HG03196 (cell line): Measurements from ENCODE around the gene FLACC1.

Source experiments
- ATAC-seq: cut with Tn5 transposase; IDR thresholded peaks from one replicate; pipeline ENCODE4 v1.9.1; 2021; ENCODE audit not compliant: unreplicated experiment

FLACC1 gene

GRCh38 chr2:201279079-201279478, 78.1 kb downstream of the FLACC1 start:
- ATAC-seq = no peak

GRCh38 chr2:201276511-201276910, 80.6 kb downstream of the FLACC1 start:
- ATAC-seq = no peak

- ATAC-seq = no peak
Measured at GRCh38 chr2:201275990-201276389, 81.2 kb downstream of the FLACC1 start.

GRCh38 chr2:201275069-201275468, 82.1 kb downstream of the FLACC1 start:
- ATAC-seq = no peak

- ATAC-seq = no peak
Measured at GRCh38 chr2:201273330-201273983, 83.7 kb downstream of the FLACC1 start.

GRCh38 chr2:201271917-201272316, 85.2 kb downstream of the FLACC1 start:
- no peak for ATAC-seq

GRCh38 chr2:201270293-201271001, 86.7 kb downstream of the FLACC1 start:
- no peak for ATAC-seq

GRCh38 chr2:201269764-201270163, 87.4 kb downstream of the FLACC1 start:
- ATAC-seq = no peak

- no peak for ATAC-seq
Measured at GRCh38 chr2:201267278-201268030, 89.7 kb downstream of the FLACC1 start.

- no peak for ATAC-seq
Measured at GRCh38 chr2:201266629-201267028, 90.5 kb downstream of the FLACC1 start.

- no peak for ATAC-seq
Measured at GRCh38 chr2:201264472-201265173, 92.5 kb downstream of the FLACC1 start.

GRCh38 chr2:201263779-201264178, 93.4 kb downstream of the FLACC1 start:
- ATAC-seq = no peak

GRCh38 chr2:201262718-201263117, 94.4 kb downstream of the FLACC1 start:
- ATAC-seq = no peak

- ATAC-seq = no peak
Measured at GRCh38 chr2:201261906-201262305, 95.2 kb downstream of the FLACC1 start.

GRCh38 chr2:201261471-201261870, 95.7 kb downstream of the FLACC1 start:
- ATAC-seq = no peak

GRCh38 chr2:201260302-201260800, 96.8 kb downstream of the FLACC1 start, which contains the start of gene CASP8:
Gene CASP8, plus strand, starts transcription at chr2:201260536. Its CDS starts 5,951 bp downstream, at chr2:201266487.
- no peak for ATAC-seq

GRCh38 chr2:201258666-201259615, 98.2 kb downstream of the FLACC1 start:
- no peak for ATAC-seq

- ATAC-seq = peak; percentile 72
Measured at GRCh38 chr2:201257956-201258665, 99.0 kb downstream of the FLACC1 start.

GRCh38 chr2:201257381-201257955, 99.7 kb downstream of the FLACC1 start:
- peak; percentile 50 for ATAC-seq
